HepG2 (cell line): ENCODE data around the gene PSMD12. TPM values are rescaled to one million over a fixed set of nuclear protein-coding genes. Genes with fewer than 3 reads are reported as not detected.
"Not testable (repeated sequence)": the region's sequence is repeated elsewhere in the genome, so short reads cannot be mapped to it uniquely, and the experiment has no call there.

Experiments
- ATAC-seq: fragments of 200-7000 bp; cut with Tn5 transposase; 3 replicates; pipeline ENCODE4 v1.9.1; 2020; ENCODE audit warnings: mild to moderate bottlenecking, moderate library complexity
- BruUV-seq: library from RNA; stranded (reverse); fragments of 400-500 nt; replicated peaks from 2 replicates; lab custom pipeline; 2021; lab: Mats Ljungman, UMichigan
- CTCF ChIA-PET: fragments of 300-600 bp; formaldehyde crosslinking; extraction: SDS; loops from one replicate; lab custom pipeline; 2021; ENCODE audit warnings: low total read pairs, inconsistent platforms, low intra/inter-chr PET ratio; lab: Yijun Ruan, JAX
- POLR2A ChIA-PET: fragments of 350-600 bp; sonication (Branson Sonifier 250); formaldehyde crosslinking; loops from one replicate; lab custom pipeline; 2020; ENCODE audit warnings: antibody characterized with exemption, inconsistent platforms; lab: Yijun Ruan, JAX
- DNase-seq: peaks from one replicate; pipeline ENCODE4 v3.0.0-alpha.2; 2015; ENCODE audit warnings: low spot score
- FAIRE-seq: peaks from 3 replicates; lab custom pipeline; 2011; peaks lifted over from hg19 to GRCh38; lab: Jason Lieb, UNC
- H2AFZ ChIP-seq: one replicate; pipeline ENCODE4 v1.6.1; 2011; ENCODE audit warnings: low read length, inconsistent platforms
- H3K27ac ChIP-seq: fragments of 300-600 bp; 3 replicates; pipeline ENCODE4 v1.8.0; 2011; ENCODE audit warnings: mixed run types, mild to moderate bottlenecking, mixed read lengths, low read length, inconsistent platforms; ENCODE audit not compliant: insufficient read depth; ENCODE audit errors: extremely low read length
- H3K27me3 ChIP-seq, 2 experiments: fragments of 200-600 bp in 1 of 2; 2 replicates in 1 of 2; 3 replicates in 1 of 2; pipeline versions ENCODE4 v1.6.0 to v1.8.0; 2011; ENCODE audit warnings: low read length in 2 of 2, mild to moderate bottlenecking in 2 of 2, moderate library complexity in 2 of 2, inconsistent platforms in 1 of 2; ENCODE audit not compliant: insufficient read depth in 2 of 2, control insufficient read depth in 1 of 2
- H3K36me3 ChIP-seq, 2 experiments: fragments of 200-600 bp in 1 of 2; replicated peaks in 1 of 2; 2 replicates in 1 of 2; 3 replicates in 1 of 2; pipeline versions ENCODE4 v1.5.1 to v1.8.0; 2011; ENCODE audit warnings: low read length in 2 of 2, inconsistent platforms in 1 of 2; ENCODE audit not compliant: insufficient read depth in 2 of 2, control insufficient read depth in 1 of 2
- H3K4me1 ChIP-seq: 2 replicates; pipeline ENCODE4 v1.5.1; 2012; ENCODE audit warnings: low read length, inconsistent platforms; ENCODE audit not compliant: insufficient read depth
- H3K4me2 ChIP-seq: 2 replicates; pipeline ENCODE4 v1.6.0; 2011; ENCODE audit warnings: low read depth, low read length, inconsistent platforms
- H3K4me3 ChIP-seq, 3 experiments: fragments of 200-600 bp in 1 of 3; sonication (generic), shearing (Covaris generic) in 1 of 3; replicated peaks in 1 of 3; 2 replicates each; pipeline ENCODE4 v1.5.1; 2011 to 2016; ENCODE audit warnings: low read length in 3 of 3, inconsistent platforms in 2 of 3, low read depth in 2 of 3, mild to moderate bottlenecking in 2 of 3, control low read depth in 1 of 3, mixed read lengths in 1 of 3; ENCODE audit not compliant: insufficient read depth in 1 of 3
- H3K79me2 ChIP-seq: one replicate; pipeline ENCODE4 v1.6.1; 2011; ENCODE audit warnings: low read length, inconsistent platforms; ENCODE audit not compliant: insufficient read depth
- H3K9ac ChIP-seq: 2 replicates; pipeline ENCODE4 v1.6.0; 2011; ENCODE audit warnings: mild to moderate bottlenecking, low read depth, low read length, inconsistent platforms; ENCODE audit not compliant: insufficient read depth
- H3K9me3 ChIP-seq: 2 replicates; pipeline ENCODE4 v1.5.1; 2012; ENCODE audit warnings: mild to moderate bottlenecking, low read length
- H4K20me1 ChIP-seq: 2 replicates; pipeline ENCODE4 v1.6.0; 2011; ENCODE audit warnings: inconsistent platforms, mild to moderate bottlenecking, low read length, moderate library complexity; ENCODE audit not compliant: insufficient read depth
- ATF2 ChIP-seq: sonication (generic); formaldehyde crosslinking; IDR thresholded peaks from 2 replicates; pipeline ENCODE4 v1.4.0; 2020; ENCODE audit warnings: missing genetic modification reagents
- EP300 ChIP-seq, 3 experiments: sonication (generic) in 1 of 3; formaldehyde crosslinking in 1 of 3; IDR thresholded peaks; 2 replicates each; pipeline versions ENCODE4 v1.5.1 to v1.6.1; 2011 to 2020; ENCODE audit warnings: low read depth in 2 of 3, low read length in 2 of 3, borderline replicate concordance in 1 of 3, improper control_type of control experiment in 1 of 3, mild to moderate bottlenecking in 1 of 3, missing genetic modification reagents in 1 of 3, moderate library complexity in 1 of 3
- HNF4A ChIP-seq: sonication (generic); formaldehyde crosslinking; IDR thresholded peaks from 2 replicates; pipeline ENCODE4 v1.4.0; 2020; ENCODE audit warnings: missing genetic modification reagents
- HOXA3 ChIP-seq: sonication (generic); formaldehyde crosslinking; IDR thresholded peaks from 2 replicates; pipeline ENCODE4 v1.5.0; 2020; ENCODE audit warnings: missing genetic modification reagents
- SOX6 ChIP-seq, 2 experiments: fragments of 450-650 bp in 1 of 2; sonication (generic) in 1 of 2; formaldehyde crosslinking in 1 of 2; IDR thresholded peaks; 2 replicates each; pipeline versions ENCODE4 v1.4.0 to v1.6.1; 2017 to 2020; ENCODE audit warnings: antibody characterized with exemption in 1 of 2, mild to moderate bottlenecking in 1 of 2, missing genetic modification reagents in 1 of 2
- TBX2 ChIP-seq: sonication (generic); formaldehyde crosslinking; IDR thresholded peaks from 2 replicates; pipeline ENCODE4 v1.5.0; 2020; ENCODE audit warnings: missing genetic modification reagents, mild to moderate bottlenecking, borderline replicate concordance
- TRIM24 ChIP-seq: sonication (generic); formaldehyde crosslinking; IDR thresholded peaks from 2 replicates; pipeline ENCODE4 v1.8.0; 2022; ENCODE audit warnings: mild to moderate bottlenecking, missing genetic modification reagents
- ZBTB46 ChIP-seq: sonication (generic); formaldehyde crosslinking; IDR thresholded peaks from 2 replicates; pipeline ENCODE4 v1.4.0; 2020; ENCODE audit warnings: mild to moderate bottlenecking, missing genetic modification reagents, borderline replicate concordance
- ZMYM4 ChIP-seq: sonication (generic); formaldehyde crosslinking; IDR thresholded peaks from 2 replicates; pipeline ENCODE4 v1.8.1; 2023; ENCODE audit warnings: mild to moderate bottlenecking, missing genetic modification reagents
- ZNF331 ChIP-seq: sonication (generic); formaldehyde crosslinking; IDR thresholded peaks from 2 replicates; pipeline ENCODE4 v1.4.0; 2020; ENCODE audit warnings: missing genetic modification reagents
- ZNF354B ChIP-seq: sonication (generic); formaldehyde crosslinking; IDR thresholded peaks from 2 replicates; pipeline ENCODE4 v1.8.0; 2022; ENCODE audit warnings: mild to moderate bottlenecking, missing genetic modification reagents
- ZNF644 ChIP-seq: IDR thresholded peaks from 2 replicates; pipeline ENCODE4 v1.6.1; 2016; ENCODE audit warnings: low read depth
- ZSCAN5A ChIP-seq: sonication (generic); formaldehyde crosslinking; IDR thresholded peaks from 2 replicates; pipeline ENCODE4 v1.8.0; 2022; ENCODE audit warnings: mild to moderate bottlenecking, missing genetic modification reagents, borderline replicate concordance
- WGBS: methylation state at CpG from one replicate; pipeline ENCODE4 v1.1.6; 2017; ENCODE audit warnings: low lambda C conversion rate; 5-methylcytosine and 5-hydroxymethylcytosine counted together
- in situ Hi-C: cut with HindIII; loops from 2 replicates; pipeline ENCODE4 v1.10.0; 2017; ENCODE audit warnings: low pct_unique_long_range_greater_than_20kb; ENCODE audit not compliant: extremely low pct_ligation_motif_present
- intact Hi-C: fragments of 100-400 bp; cut with micrococcal nuclease; formaldehyde crosslinking; loops from one replicate; pipeline ENCODE4 v1.10.0; 2022; ENCODE audit not compliant: unreplicated experiment
- polyA plus RNA-seq, 8 experiments: library from polyadenylated mRNA; depleted of rRNA in 3 of 8; stranded (reverse) in 7 of 8; unstranded in 1 of 8; fragments of >200 nt; fragmentation: Illumina TruSeq in 4 of 8; extraction: Trizol in 4 of 8; gene quantifications; 2 replicates each; pipeline versions ENCODE4 v1.2.1 to v1.2.3, GENCODE V29; 2011 to 2016; ENCODE audit warnings: low read depth in 4 of 8, missing spikeins in 1 of 8, mixed read lengths in 1 of 8; ENCODE audit not compliant: insufficient read depth in 1 of 8
- total RNA-seq, 5 experiments: library from RNA; depleted of rRNA; stranded (reverse); fragments of >200 nt; fragmentation: Illumina TruSeq; extraction: Trizol; gene quantifications; 2 replicates each; pipeline ENCODE4 v1.2.3, GENCODE V29; 2016; ENCODE audit warnings: low read depth in 1 of 5

PSMD12 gene
- total and polyA plus RNA-seq, 2 of the 13 experiments (the other 11 are each of a cell fraction or from before 2014, with no cell fraction given), result 27.4 to 71.7 TPM

GRCh38 chr17:67332162-67332508, 34.2 kb downstream of the PSMD12 start:
- H3K36me3 ChIP-seq; H3K79me2 ChIP-seq; TF ChIP-seq SOX6 (IDR thresholded peaks at IDR 0.05); EP300 (CRISPR knock-in tag; IDR thresholded peaks at IDR 0.05; ENCODE audit: borderline replicate concordance): not testable (repeated sequence)
- peaks cover 54% of the 10 kb centered on the region for H3K4me1 ChIP-seq
- TF ChIP-seq ZNF644 (CRISPR knock-in tag) (peak; percentile 45), ZNF331 (CRISPR knock-in tag) (0 out of 2 replicates have a peak, but pooled peaks have one; percentile 4), SOX6 (CRISPR knock-in tag; IDR thresholded peaks at IDR 0.05) (peak; percentile 40; the same call in 1 of the 2 replicates), ZNF354B (CRISPR knock-in tag) (0 out of 2 replicates have a peak, but pooled peaks have one; percentile 46), EP300 (IDR thresholded peaks at IDR 0.05; ENCODE audit: low read depth in 2 of 2, low read length in 2 of 2) (0 out of 4 replicates have a peak, but pooled peaks of 1 of the 2 experiments have one; percentile 20), TRIM24 (CRISPR knock-in tag) (0 out of 2 replicates have a peak, but pooled peaks have one; percentile 59), TBX2 (CRISPR knock-in tag) (peak; percentile 8; the same call in 1 of the 2 replicates), ATF2 (CRISPR knock-in tag) (peak; percentile 12; the same call in 1 of the 2 replicates), HNF4A (CRISPR knock-in tag) (peak; percentile 78), ZMYM4 (CRISPR knock-in tag) (peak; percentile 72; the same call in 1 of the 2 replicates), ZSCAN5A (CRISPR knock-in tag) (peak; percentile 99; the same call in 1 of the 2 replicates), ZBTB46 (CRISPR knock-in tag) (peak; percentile 6; the same call in 1 of the 2 replicates), HOXA3 (CRISPR knock-in tag) (peak; percentile 11; the same call in 1 of the 2 replicates)
- TF ChIP-seq, all 625 proteins: peak for 13; not testable (repeated sequence) for 612
- ATAC-seq, H3K9me3 ChIP-seq, CTCF ChIA-PET, H3K27me3 ChIP-seq, FAIRE-seq, H3K4me3 ChIP-seq, H2AFZ ChIP-seq, H3K9ac ChIP-seq, H4K20me1 ChIP-seq, H3K27ac ChIP-seq, in situ Hi-C loops, BruUV-seq: not testable (repeated sequence)
- peak; percentile 21 for DNase-seq
- 0% methylated on average over 1 of the region's 1 CpG for WGBS
- intact Hi-C loops, result loop anchor here (10.0 kb wide), 1 partner anchor 57 kb away; no protein-coding TSS in a partner anchor
- POLR2A ChIA-PET, result interaction anchor here (1.0 to 1.6 kb wide), 2 partner anchors 10 to 33 kb away, joined by 4 read pairs; no protein-coding TSS in a partner anchor
- peak overlapping the region; percentile 60 for H3K4me2 ChIP-seq
